Liver (tissue), 3 donors: ENCODE results near the gene CDKN2C.

Experiments used
- TAF1 ChIP-seq: conservative IDR thresholded peaks from 2 replicates; pipeline ENCODE4 v1.6.1; 2016; ENCODE audit warnings: antibody characterized with exemption, mild to moderate bottlenecking
- TF ChIP-seq, protein P1 (sequence below): fragments of 150-350 bp; IDR thresholded peaks from 2 replicates; pipeline ENCODE4 v1.5.1; 2017; ENCODE audit warnings: improper control_type of control experiment, low read depth, low read length; ENCODE audit not compliant: missing input control
- donor health status: healthy.
- donor health status: healthy.

DNA sequence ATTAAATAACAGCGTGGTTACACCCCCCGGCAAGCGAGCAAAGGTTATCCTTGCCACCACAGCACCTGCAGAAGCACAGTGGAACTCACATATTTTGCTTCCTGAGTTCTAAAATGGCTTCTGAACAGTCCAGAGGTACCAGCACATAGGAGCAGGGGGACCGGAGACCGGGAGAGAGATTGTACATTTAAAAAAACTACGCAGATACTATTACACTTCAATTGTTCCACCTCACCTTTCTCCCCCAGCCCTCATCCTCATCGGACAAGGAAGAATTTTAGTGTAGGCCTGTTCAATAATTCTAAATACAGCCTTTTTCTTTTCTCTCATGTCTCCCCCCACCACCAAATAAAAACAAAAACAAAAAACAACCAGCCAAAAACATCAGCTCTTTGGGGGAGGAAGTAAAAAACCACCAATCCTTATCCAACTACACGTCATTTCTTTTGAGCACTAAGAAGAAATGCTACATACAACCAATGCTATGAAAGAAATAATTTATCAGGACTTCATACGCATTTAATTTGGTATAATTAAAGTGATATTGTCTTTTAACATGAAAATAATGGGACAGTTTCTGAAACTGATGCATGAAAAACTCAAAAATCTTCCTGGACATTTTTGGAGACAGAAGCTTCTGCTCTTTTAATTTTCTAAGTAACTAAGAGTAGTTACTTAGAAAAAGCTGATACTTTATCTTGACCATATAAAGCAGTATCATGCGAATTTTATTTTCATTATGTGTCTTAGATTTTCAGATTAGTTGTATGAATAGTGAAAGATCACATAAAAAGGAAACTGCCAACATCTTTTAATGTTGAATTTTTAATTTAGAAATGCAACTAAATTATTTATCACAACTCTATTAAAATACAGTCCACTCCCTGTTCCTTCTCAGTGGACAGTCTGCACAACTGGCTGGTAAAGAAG, 9.1 kb downstream of the CDKN2C start:
- TF ChIP-seq, protein P1, sequence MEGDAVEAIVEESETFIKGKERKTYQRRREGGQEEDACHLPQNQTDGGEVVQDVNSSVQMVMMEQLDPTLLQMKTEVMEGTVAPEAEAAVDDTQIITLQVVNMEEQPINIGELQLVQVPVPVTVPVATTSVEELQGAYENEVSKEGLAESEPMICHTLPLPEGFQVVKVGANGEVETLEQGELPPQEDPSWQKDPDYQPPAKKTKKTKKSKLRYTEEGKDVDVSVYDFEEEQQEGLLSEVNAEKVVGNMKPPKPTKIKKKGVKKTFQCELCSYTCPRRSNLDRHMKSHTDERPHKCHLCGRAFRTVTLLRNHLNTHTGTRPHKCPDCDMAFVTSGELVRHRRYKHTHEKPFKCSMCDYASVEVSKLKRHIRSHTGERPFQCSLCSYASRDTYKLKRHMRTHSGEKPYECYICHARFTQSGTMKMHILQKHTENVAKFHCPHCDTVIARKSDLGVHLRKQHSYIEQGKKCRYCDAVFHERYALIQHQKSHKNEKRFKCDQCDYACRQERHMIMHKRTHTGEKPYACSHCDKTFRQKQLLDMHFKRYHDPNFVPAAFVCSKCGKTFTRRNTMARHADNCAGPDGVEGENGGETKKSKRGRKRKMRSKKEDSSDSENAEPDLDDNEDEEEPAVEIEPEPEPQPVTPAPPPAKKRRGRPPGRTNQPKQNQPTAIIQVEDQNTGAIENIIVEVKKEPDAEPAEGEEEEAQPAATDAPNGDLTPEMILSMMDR: no peak
- peak; percentile 40 for TF ChIP-seq TAF1
